Measurements from ENCODE around the gene MGMT.

DNA sequence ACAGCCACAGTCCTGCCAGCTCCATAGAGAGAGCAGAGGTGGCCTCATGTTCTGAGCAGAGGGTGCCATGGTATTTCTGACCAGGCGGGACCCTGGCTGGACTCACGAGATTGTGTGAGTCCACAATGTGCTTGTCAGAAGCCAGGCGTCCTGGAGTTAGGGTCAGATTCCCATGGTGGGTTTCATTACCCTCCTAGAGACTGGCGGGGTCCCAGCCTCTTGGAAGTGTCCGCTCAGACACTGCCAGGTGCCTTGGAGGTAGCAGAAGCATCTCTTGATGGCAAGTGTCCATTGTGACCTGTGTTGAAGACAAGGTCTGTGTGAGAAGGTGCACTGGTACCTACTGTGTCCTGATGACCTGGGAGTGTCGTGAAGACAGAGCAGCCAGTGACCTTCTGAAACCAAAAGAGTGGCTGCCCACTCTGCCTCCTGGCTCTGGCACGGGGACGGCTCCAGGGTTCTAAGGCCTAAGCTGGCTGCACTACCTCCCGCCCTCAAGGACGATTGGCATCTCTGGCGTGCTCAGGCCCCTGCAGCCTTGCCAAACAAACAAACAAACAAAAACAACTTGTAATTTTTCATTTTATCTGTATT, 56.8 kb downstream of the MGMT start:
- TF ChIP-seq, protein P1, sequence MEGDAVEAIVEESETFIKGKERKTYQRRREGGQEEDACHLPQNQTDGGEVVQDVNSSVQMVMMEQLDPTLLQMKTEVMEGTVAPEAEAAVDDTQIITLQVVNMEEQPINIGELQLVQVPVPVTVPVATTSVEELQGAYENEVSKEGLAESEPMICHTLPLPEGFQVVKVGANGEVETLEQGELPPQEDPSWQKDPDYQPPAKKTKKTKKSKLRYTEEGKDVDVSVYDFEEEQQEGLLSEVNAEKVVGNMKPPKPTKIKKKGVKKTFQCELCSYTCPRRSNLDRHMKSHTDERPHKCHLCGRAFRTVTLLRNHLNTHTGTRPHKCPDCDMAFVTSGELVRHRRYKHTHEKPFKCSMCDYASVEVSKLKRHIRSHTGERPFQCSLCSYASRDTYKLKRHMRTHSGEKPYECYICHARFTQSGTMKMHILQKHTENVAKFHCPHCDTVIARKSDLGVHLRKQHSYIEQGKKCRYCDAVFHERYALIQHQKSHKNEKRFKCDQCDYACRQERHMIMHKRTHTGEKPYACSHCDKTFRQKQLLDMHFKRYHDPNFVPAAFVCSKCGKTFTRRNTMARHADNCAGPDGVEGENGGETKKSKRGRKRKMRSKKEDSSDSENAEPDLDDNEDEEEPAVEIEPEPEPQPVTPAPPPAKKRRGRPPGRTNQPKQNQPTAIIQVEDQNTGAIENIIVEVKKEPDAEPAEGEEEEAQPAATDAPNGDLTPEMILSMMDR (IDR thresholded peaks at IDR 0.05): no peak
- no peak for TF ChIP-seq POLR2A (IDR thresholded peaks at IDR 0.05)

All from testis (tissue), 2 donors.